Stimulated activated CD4-positive, alpha-beta T cell treated with anti-CD3 and anti-CD28 coated beads, Interleukin-12 subunit alpha, Interleukin-12 subunit beta, amount 100 ng/mL, for 24 hours (primary cell): ENCODE data around the gene KRT71.

Experiments used
- DNase-seq, 2 experiments: peaks; one replicate each; pipeline ENCODE4 v3.0.0-alpha.2; 2020; ENCODE audit warnings: low read depth in 2 of 2

Gene KRT71

DNA sequence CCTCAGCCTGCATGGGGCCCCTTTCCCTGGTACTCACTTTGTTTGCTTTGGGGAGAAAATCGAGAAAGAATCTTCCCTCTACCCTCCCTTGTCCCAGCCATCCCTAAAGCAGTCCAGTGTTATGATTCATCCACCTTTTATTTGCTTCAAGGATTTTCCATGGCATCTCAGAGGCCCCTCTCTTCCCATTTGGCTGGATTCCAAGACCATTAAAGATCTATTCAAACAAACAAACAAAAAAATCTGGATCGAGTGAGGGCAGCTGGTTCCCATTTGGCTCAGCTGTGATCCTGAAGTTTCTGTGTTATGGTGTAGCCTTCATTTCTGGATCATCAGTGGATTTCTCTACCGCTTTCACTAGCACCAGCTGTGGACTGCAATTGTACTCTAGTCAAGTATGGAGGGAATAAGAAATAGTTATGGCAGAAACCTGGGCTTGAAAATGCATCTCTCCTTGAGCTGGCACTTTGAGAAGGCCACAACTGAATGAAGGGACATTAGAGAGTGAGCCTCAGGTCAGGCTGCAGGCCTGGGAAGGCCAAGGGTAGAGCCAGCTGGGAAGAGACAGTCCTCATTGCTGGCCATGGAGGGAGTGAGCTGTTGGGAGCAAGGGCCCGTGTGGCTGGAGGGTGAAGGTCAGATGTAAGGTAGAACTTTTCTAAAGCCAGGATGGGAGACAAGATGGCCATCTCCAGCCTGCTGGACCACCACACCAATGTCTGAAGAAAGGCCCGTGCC, 13.7 kb downstream of the KRT71 start:
- no peak for DNase-seq

GRCh38 chr12:52537101-52537500, 15.8 kb downstream of the KRT71 start:
- DNase-seq, result no peak

DNA sequence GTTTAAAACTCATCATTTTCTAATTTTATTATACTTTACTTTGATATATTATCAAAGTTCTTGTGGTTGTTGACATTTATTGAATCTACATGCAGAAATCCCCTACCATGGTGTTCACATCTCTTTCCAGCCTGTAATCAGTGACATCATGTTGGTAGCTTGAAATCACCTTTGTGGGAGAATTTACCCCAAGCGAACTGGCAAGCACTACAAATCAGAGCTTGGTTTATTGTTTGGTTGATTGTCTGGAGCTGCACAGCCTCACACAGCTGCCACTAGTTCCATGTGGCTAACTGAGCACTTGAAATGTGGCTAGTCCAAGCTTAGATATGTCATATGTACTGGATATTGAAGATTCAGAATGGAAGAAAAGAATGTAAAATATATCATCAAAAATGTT, 17.4 kb downstream of the KRT71 start:
- no peak for DNase-seq

DNA sequence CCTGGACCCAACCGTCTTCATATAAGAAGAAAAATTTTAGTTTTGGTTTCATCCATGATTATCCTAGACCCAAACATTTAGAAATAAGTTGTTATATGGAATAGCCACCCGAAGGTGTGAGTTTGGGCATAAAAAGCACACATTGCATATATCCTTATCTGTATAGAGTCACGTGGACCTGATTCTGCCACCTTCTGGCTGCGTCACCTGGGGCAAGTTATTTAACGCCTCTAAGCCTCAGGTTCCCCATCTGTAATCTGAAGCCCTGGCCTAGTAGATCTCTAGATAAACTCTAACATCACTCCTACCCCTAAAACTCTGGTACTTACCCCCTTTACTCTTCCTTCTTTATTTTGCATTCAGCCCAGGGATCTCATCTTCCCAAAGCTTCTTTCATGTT, 18.5 kb downstream of the KRT71 start:
- DNase-seq, result no peak

- no peak for DNase-seq
These were observed 19.1 kb downstream of the KRT71 start for GRCh38 chr12:52533686-52534470.

- DNase-seq, result no peak
These were observed 20.3 kb downstream of the KRT71 start for GRCh38 chr12:52532636-52533035.

DNA sequence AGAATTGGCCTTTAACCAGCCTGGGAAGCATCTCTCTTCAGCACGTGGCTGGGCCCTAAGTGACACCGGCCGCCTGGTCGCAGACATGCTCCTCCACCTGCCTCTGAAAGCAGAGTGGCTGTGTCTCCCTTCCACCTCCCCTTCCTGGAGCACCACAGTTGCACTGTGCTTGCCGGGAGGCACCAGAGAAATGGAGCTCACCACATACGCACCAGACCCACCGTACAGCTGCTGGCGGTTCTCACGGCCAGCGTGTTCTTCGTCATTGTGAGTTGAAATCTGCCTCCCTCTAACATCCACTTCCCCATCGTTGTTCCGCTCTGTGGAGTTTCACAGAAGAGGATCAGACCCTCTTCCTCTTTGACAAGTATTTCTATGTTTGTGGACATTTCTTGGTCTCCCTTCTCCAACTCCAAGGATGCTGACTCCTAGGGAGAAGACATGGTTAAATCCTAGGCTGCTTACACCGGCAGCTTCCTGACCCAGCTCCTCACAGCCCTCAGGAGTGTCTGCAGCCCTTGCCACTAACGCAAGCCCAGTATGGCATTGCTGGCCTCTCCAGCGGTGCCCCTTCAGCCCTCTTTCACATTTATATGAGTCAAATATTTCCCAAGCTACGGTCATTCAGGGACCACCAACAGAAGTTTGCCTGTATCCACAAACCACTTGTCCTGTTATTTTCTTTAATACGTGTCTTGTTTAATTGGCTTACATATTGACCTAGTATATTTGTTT, 21.2 kb downstream of the KRT71 start:
- no peak for DNase-seq

GRCh38 chr12:52530905-52531304, 22.0 kb downstream of the KRT71 start:
- DNase-seq, result no peak

DNA sequence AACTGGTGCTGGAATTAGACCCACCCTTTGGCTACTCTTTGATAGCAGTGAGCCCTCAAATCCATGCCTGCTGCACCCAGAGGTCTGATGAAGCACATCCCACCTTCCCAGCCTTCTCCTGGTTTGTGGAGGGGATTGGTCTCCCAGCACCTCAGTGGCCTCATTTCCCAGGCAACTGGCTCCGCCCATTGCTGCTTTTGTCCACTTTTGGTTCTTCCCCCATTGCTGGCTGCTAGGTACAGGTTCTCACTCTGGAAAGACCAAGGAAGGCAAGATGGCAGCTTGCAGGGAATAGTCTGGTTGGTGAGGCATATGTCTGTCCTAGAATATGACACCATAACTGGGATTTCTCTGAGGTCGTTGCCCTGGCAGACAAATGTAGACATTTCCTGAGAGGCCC, 22.6 kb downstream of the KRT71 start:
- DNase-seq, result no peak

- DNase-seq, result no peak
These were observed 23.1 kb downstream of the KRT71 start for GRCh38 chr12:52529846-52530245.

GRCh38 chr12:52529417-52529816, 23.5 kb downstream of the KRT71 start:
- DNase-seq, result no peak

- no peak for DNase-seq
These were observed 24.3 kb downstream of the KRT71 start for GRCh38 chr12:52528641-52529143.

DNA sequence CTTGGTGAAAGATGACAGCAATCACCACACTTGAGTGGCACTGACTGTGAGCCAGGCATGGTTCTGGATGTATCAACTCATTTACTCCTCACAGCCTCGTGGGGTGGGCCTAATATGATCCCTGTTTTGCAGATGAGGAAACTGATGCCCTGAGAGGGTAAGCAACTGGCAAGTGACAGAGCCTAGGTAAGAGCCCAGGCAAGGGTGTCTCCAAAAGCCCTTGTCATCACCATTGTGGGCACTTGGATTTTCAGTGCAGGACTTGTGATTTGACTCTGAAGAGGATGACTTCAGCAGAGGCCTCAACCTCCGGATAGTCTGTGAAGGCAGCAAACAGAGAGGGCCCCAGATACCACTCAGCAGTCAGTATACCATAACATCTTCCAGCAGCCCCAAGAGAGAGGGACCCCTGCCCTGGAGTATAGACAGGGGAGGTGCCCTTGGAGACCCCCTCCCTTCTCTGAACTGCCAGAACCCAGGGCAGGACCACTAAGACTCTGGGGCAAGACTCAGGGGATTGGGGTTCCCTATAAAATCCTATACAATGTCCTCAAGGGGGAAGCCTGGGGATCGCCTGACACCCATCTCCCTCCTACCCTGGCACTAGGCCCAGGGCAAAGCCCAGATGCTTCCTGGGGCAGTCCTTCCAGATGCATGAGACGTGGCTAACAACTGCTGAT, 25.7 kb downstream of the KRT71 start:
- no peak for DNase-seq

DNA sequence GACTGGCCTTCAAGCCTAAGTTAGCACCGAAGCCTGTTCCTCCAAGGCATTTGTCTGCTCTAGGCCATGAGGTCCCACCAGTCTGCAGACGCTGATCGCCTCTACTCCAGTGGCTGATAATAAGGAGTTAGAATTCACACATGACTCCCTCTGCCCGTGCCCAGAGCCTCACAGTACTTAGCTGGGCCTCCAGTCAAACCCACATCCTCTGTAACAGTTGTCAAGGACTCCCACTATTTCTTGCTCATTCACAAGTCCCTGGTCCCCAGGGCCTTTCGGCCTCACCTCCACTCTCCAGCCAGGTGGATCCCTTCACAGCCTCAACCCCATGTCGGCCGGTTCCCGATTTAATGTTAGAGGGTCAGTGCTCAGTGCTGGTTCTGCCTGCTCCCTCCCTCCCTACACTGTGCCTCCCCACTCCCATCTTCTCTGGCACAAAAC, 26.4 kb downstream of the KRT71 start:
- DNase-seq, result no peak

DNA sequence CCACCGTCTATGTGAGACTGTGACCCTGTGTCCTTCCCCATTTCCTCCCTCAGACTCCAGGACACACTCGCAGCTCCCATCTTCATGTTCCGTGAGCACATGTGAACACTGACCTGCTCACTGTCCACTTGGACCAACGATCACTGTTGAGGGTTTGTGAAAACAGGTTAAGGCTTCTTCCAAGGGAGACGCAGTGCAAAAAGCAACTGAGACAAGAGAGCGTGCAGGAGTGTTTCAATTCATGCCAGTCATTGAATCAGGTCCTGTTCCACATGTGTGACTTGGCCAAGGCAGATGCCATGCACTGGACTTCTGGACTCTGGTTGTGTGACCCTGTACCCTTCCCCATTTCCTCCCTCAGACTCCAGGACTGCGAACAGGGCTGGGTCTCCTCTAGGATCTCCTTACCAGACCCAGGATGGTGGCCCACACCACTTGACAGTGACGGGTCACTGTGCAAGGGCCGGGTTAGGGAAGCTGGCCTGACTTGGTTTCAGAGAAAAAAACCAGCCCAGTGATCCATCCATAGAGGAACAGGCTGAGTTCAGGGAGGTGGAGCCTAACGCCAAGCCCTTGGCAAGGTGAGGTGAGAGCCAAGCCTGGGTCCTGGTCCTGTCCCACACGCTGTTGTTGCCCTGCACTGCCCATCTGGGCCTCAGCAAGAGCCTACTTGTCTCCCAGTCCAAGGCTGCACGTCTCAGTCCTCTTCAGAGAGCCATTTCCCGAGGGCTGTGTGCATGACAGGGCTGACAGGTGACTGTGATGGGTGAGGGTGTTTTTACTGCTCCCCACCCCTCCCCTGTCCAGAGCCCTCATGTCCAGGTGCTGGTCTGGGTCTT, 27.1 kb downstream of the KRT71 start:
- no peak for DNase-seq

DNA sequence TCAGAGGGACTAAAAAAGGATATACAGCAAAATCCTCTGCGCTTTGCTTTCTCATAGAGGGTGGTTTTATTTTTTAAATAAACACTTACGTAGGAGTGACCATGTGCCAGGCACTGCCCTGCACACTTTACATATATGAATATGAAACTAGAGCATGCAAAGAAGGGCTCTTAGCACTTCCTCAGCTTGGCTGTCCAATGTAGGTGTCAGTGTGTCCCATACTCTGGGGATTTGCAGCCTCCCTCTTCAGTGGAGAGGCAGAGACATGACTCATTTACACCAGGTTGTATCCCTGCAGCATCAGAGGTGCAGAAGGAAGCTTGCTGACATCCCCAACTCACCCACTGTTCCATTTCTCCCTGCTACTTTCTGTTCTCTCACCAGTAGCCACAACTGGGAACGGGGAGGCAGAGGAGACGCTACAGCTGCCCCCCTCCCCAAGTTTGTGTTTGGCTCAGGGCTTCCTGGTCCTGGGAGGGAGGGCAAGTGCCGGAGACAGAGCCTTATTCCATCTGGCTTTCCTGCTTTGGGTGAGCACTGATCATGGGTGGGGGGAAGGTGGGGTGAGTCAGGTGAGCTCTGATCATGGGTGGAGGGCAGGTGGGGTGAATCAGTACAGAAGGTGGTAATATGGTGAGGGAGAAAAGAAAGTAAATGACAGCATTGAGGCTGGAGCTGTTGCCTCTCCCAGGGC, 27.9 kb downstream of the KRT71 start:
- DNase-seq, result no peak

GRCh38 chr12:52524241-52524897, 28.6 kb downstream of the KRT71 start:
- no peak for DNase-seq

- DNase-seq, result no peak
These were observed 29.1 kb downstream of the KRT71 start for GRCh38 chr12:52523824-52524223.

DNA sequence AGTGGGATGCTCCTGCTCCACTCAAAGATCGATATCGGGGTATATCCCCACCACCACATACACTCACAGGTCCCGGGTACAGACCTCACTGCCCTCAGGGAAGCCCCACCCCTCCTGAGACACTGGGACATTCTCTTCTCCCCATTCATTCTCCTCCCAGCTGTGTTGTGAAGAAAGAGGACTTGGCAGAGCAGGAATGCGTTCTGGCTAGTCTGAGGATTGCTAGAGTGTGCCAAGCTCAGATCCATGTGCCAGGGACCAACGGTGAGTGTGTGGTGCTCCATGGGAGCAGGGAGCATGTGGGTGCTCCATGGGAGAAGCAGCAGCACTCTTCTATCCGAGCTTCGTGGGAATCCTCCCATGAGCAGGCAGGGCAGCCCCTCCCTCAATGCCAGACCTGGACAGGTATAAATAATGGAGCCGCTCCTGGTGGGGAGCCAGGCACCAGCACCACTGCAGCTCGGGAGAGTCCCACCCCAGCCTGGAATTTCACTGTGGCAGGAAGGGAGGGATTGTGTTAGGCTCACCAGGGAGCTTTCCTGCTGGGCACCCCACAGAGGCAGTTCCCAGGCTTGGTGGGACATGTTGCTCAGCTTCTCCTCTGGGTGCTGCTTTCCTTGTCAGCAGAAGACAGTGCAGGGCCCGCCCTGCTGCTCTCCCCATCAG, 30.5 kb downstream of the KRT71 start:
- no peak for DNase-seq
